ENCODE data around the gene GANC.

DNA sequence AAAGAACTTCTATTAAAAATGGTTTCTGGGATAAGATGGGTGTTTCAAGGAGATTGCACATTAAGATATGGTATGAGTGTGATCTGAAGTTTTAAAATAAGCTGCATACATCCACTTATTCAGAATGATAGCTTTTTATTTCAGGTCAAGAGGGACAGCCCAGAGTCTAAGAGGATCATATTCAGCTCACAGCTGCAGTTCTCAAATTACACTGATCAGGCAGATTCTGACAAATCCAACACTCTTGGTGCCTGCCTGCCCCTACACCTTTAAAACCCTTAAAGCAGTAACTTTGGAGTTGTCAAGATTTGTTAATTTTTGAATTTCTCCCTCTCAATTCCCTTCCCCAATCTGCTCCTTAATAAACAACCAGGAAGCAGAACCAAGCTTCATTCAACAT, 9.3 kb downstream of the GANC start:
- TF ChIP-seq CTCF (conservative IDR thresholded peaks at IDR 0.05 in 1 of 2, IDR thresholded peaks at IDR 0.05 in 1 of 2; ENCODE audit: low read depth in 1 of 2, low read length in 2 of 2) (no peak), EZH2 (IDR thresholded peaks at IDR 0.05; ENCODE audit: low read length, missing control alignments) (no peak)
